ENCODE results near the gene PM20D2. TPM values are rescaled to one million over a fixed set of nuclear protein-coding genes. Genes with fewer than 3 reads are reported as not detected.

The PM20D2 gene
- total RNA-seq, 1 donor from 2014 or later, result 24.0 TPM

GRCh38 chr6:89197141-89197540 is 51.3 kb downstream of the PM20D2 start:
- no peaks in the 10 kb centered on the region for H3K27me3 ChIP-seq (ENCODE audit: control insufficient read depth in 3 of 3, insufficient read depth in 3 of 3, low read length in 3 of 3)
- no peak overlapping the region for H3K27ac ChIP-seq (ENCODE audit: low read depth, low read length)

GRCh38 chr6:89198235-89198634 is 52.4 kb downstream of the PM20D2 start:
- no peaks in the 10 kb centered on the region for H3K36me3 ChIP-seq (ENCODE audit: control insufficient read depth in 3 of 3, insufficient read depth in 3 of 3, low read length in 3 of 3)

More at GRCh38 chr6:89197141-89197540, 51.3 kb downstream of the PM20D2 start:
- Histone ChIP-seq H3K4me3 (ENCODE audit: low read length in 3 of 3) (no peak overlapping the region), H3K36me3 (ENCODE audit: control insufficient read depth in 3 of 3, insufficient read depth in 3 of 3, low read length in 3 of 3) (no peaks in the 10 kb centered on the region), H3K9ac (ENCODE audit: low read depth in 1 of 3, low read length in 3 of 3) (no peak overlapping the region), H3K9me3 (ENCODE audit: control insufficient read depth in 3 of 3, low read length in 3 of 3) (peaks cover 3 to 4% (median 4%) of the 10 kb centered on the region in 3 donors), H3K4me1 (ENCODE audit: control insufficient read depth in 3 of 3, insufficient read depth in 3 of 3, low read length in 3 of 3) (no peaks in the 10 kb centered on the region)

DNA sequence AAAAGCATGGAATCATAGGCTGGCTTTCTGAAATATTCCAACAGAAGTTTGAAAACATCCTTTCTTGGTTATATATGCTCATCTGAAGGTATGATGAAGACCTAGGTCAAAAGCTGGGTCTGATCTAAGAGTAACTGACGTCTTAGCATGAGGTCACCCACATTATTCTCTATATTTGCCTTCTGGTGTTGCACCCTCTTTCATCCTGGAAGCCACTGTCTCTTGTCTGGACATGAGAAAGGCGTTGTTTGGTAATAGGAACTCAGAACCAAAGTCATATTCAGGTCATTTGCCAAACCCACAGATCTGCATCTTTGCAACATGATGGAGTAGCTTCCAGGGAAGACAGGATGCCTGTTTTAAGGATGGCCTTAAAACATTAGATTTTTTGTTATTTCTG is 53.7 kb downstream of the PM20D2 start:
- H3K9me3 ChIP-seq (ENCODE audit: control insufficient read depth in 3 of 3, low read length in 3 of 3), result peaks cover 0 to 4% (median 0%) of the 10 kb centered on the region in 3 donors
- no peak overlapping the region for H3K9ac ChIP-seq (ENCODE audit: low read depth in 1 of 3, low read length in 3 of 3)
- no peak overlapping the region for H3K4me3 ChIP-seq (ENCODE audit: low read length in 3 of 3)
- no peak overlapping the region for H3K27ac ChIP-seq (ENCODE audit: low read depth, low read length)
- no peaks in the 10 kb centered on the region for H3K27me3 ChIP-seq (ENCODE audit: control insufficient read depth in 3 of 3, insufficient read depth in 3 of 3, low read length in 3 of 3)
- H3K4me1 ChIP-seq (ENCODE audit: control insufficient read depth in 3 of 3, insufficient read depth in 3 of 3, low read length in 3 of 3), result peaks cover 7 to 10% (median 7%) of the 10 kb centered on the region in 3 donors
- no peaks in the 10 kb centered on the region for H3K36me3 ChIP-seq (ENCODE audit: control insufficient read depth in 3 of 3, insufficient read depth in 3 of 3, low read length in 3 of 3)

More at GRCh38 chr6:89198235-89198634, 52.4 kb downstream of the PM20D2 start:
- Histone ChIP-seq H3K9ac (ENCODE audit: low read depth in 1 of 3, low read length in 3 of 3) (no peak overlapping the region), H3K4me1 (ENCODE audit: control insufficient read depth in 3 of 3, insufficient read depth in 3 of 3, low read length in 3 of 3) (no peaks in the 10 kb centered on the region), H3K4me3 (ENCODE audit: low read length in 3 of 3) (no peak overlapping the region), H3K27ac (ENCODE audit: low read depth, low read length) (no peak overlapping the region), H3K9me3 (ENCODE audit: control insufficient read depth in 3 of 3, low read length in 3 of 3) (peaks cover 3 to 4% (median 4%) of the 10 kb centered on the region in 3 donors), H3K27me3 (ENCODE audit: control insufficient read depth in 3 of 3, insufficient read depth in 3 of 3, low read length in 3 of 3) (no peaks in the 10 kb centered on the region)

DNA sequence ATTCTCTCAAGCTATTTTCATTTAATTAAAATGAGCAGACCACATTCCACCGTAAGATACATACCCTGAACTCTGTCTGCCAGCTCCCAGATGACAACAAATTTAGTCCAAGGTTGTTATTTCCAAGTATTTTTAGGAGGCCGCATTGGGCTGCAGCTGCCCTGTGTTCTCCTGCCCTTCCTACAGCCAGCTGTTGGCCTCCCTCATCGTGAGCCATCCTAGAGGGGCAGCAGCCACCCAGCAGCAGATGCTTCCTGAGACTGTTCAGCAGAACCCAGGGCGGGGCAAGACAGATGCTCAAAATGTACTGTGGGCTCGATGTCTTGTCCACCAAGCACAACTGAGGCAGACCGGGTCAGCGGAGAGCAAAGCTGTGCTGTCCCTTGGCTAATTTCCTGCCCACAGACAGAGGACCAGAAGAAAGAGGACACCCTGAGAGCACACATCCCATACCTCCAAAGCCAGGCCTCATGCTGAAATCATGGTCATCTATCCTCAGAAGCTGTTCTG is 54.9 kb downstream of the PM20D2 start:
- Histone ChIP-seq H3K27ac (ENCODE audit: low read depth, low read length) (no peak overlapping the region), H3K9me3 (ENCODE audit: control insufficient read depth in 3 of 3, low read length in 3 of 3) (peaks cover 0 to under 1% (median 0%) of the 10 kb centered on the region in 3 donors), H3K27me3 (ENCODE audit: control insufficient read depth in 3 of 3, insufficient read depth in 3 of 3, low read length in 3 of 3) (no peaks in the 10 kb centered on the region), H3K4me1 (ENCODE audit: control insufficient read depth in 3 of 3, insufficient read depth in 3 of 3, low read length in 3 of 3) (peaks cover 7 to 10% (median 7%) of the 10 kb centered on the region in 3 donors), H3K4me3 (ENCODE audit: low read length in 3 of 3) (no peak overlapping the region), H3K9ac (ENCODE audit: low read depth in 1 of 3, low read length in 3 of 3) (no peak overlapping the region), H3K36me3 (ENCODE audit: control insufficient read depth in 3 of 3, insufficient read depth in 3 of 3, low read length in 3 of 3) (no peaks in the 10 kb centered on the region)

- Histone ChIP-seq H3K9me3 (ENCODE audit: control insufficient read depth in 3 of 3, low read length in 3 of 3) (no peaks in the 10 kb centered on the region), H3K27me3 (ENCODE audit: control insufficient read depth in 3 of 3, insufficient read depth in 3 of 3, low read length in 3 of 3) (no peaks in the 10 kb centered on the region), H3K9ac (ENCODE audit: low read depth in 1 of 3, low read length in 3 of 3) (no peak overlapping the region), H3K4me1 (ENCODE audit: control insufficient read depth in 3 of 3, insufficient read depth in 3 of 3, low read length in 3 of 3) (peaks cover 7 to 10% (median 7%) of the 10 kb centered on the region in 3 donors), H3K4me3 (ENCODE audit: low read length in 3 of 3) (no peak overlapping the region), H3K36me3 (ENCODE audit: control insufficient read depth in 3 of 3, insufficient read depth in 3 of 3, low read length in 3 of 3) (no peaks in the 10 kb centered on the region), H3K27ac (ENCODE audit: low read depth, low read length) (peak overlapping the region; percentile 78)
Observed at GRCh38 chr6:89204096-89204495, 58.2 kb downstream of the PM20D2 start.

DNA sequence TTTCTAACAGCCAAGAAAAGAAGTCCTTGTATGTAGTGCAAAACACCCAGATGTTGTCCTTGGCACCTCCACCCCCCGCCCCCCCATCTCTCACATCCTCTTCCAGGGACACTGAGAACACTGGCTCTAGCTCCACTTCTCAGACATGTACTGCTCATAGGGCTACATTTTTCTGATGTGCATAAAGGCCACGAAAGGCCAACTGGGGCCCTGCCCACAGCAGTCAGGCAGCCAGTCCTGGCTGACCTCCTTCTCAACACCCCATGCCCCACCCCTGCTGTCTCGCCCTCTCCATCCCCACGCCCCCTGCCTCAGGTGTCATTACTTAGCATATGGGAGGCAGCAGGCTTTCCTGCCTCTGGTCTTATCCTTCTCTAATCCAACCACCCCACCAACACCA is 60.0 kb downstream of the PM20D2 start:
- no peak overlapping the region for H3K4me3 ChIP-seq (ENCODE audit: low read length in 3 of 3)
- peaks cover 7 to 10% (median 7%) of the 10 kb centered on the region in 3 donors for H3K4me1 ChIP-seq (ENCODE audit: control insufficient read depth in 3 of 3, insufficient read depth in 3 of 3, low read length in 3 of 3)
- H3K27ac ChIP-seq (ENCODE audit: low read depth, low read length), result no peak overlapping the region
- no peaks in the 10 kb centered on the region for H3K36me3 ChIP-seq (ENCODE audit: control insufficient read depth in 3 of 3, insufficient read depth in 3 of 3, low read length in 3 of 3)
- H3K9ac ChIP-seq (ENCODE audit: low read depth in 1 of 3, low read length in 3 of 3), result no peak overlapping the region
- H3K9me3 ChIP-seq (ENCODE audit: control insufficient read depth in 3 of 3, low read length in 3 of 3), result no peaks in the 10 kb centered on the region
- H3K27me3 ChIP-seq (ENCODE audit: control insufficient read depth in 3 of 3, insufficient read depth in 3 of 3, low read length in 3 of 3), result no peaks in the 10 kb centered on the region

- Histone ChIP-seq H3K27ac (ENCODE audit: low read depth, low read length) (no peak overlapping the region), H3K4me3 (ENCODE audit: low read length in 3 of 3) (no peak overlapping the region), H3K27me3 (ENCODE audit: control insufficient read depth in 3 of 3, insufficient read depth in 3 of 3, low read length in 3 of 3) (no peaks in the 10 kb centered on the region), H3K9ac (ENCODE audit: low read depth in 1 of 3, low read length in 3 of 3) (no peak overlapping the region), H3K9me3 (ENCODE audit: control insufficient read depth in 3 of 3, low read length in 3 of 3) (no peaks in the 10 kb centered on the region), H3K36me3 (ENCODE audit: control insufficient read depth in 3 of 3, insufficient read depth in 3 of 3, low read length in 3 of 3) (no peaks in the 10 kb centered on the region), H3K4me1 (ENCODE audit: control insufficient read depth in 3 of 3, insufficient read depth in 3 of 3, low read length in 3 of 3) (peaks cover 5 to 9% (median 5%) of the 10 kb centered on the region in 3 donors)
Observed at GRCh38 chr6:89208551-89208950, 62.7 kb downstream of the PM20D2 start.

DNA sequence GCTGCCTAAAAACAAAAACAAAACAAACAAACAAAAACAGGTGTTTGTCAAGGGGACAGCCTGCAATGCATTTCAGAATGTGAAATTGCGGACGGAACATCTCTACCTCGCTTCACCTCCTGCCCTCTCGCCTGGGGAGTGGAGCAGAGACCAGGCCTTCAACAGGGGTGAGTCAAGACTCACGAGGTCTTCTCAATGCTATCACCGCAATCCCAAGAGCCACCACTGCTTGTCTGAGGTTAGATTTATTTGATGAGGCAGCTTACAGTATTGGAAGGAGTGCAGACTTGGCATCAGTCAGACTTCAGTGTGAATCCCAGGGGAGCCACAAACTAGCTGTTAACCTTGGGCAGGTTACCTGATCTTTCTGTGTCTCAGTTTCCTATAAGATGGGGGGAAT is 63.6 kb downstream of the PM20D2 start:
- H3K9ac ChIP-seq (ENCODE audit: low read depth in 1 of 3, low read length in 3 of 3), result no peak overlapping the region
- H3K4me3 ChIP-seq (ENCODE audit: low read length in 3 of 3), result no peak overlapping the region
- H3K4me1 ChIP-seq (ENCODE audit: control insufficient read depth in 3 of 3, insufficient read depth in 3 of 3, low read length in 3 of 3), result peaks cover 0 to under 1% (median 0%) of the 10 kb centered on the region in 3 donors
- H3K27ac ChIP-seq (ENCODE audit: low read depth, low read length), result no peak overlapping the region
- no peaks in the 10 kb centered on the region for H3K9me3 ChIP-seq (ENCODE audit: control insufficient read depth in 3 of 3, low read length in 3 of 3)
- H3K27me3 ChIP-seq (ENCODE audit: control insufficient read depth in 3 of 3, insufficient read depth in 3 of 3, low read length in 3 of 3), result no peaks in the 10 kb centered on the region
- H3K36me3 ChIP-seq (ENCODE audit: control insufficient read depth in 3 of 3, insufficient read depth in 3 of 3, low read length in 3 of 3), result no peaks in the 10 kb centered on the region

- H3K9ac ChIP-seq (ENCODE audit: low read depth in 1 of 3, low read length in 3 of 3), result no peak overlapping the region
- H3K4me1 ChIP-seq (ENCODE audit: control insufficient read depth in 3 of 3, insufficient read depth in 3 of 3, low read length in 3 of 3), result no peaks in the 10 kb centered on the region
- H3K9me3 ChIP-seq (ENCODE audit: control insufficient read depth in 3 of 3, low read length in 3 of 3), result no peaks in the 10 kb centered on the region
- H3K4me3 ChIP-seq (ENCODE audit: low read length in 3 of 3), result no peak overlapping the region
- no peak overlapping the region for H3K27ac ChIP-seq (ENCODE audit: low read depth, low read length)
- H3K36me3 ChIP-seq (ENCODE audit: control insufficient read depth in 3 of 3, insufficient read depth in 3 of 3, low read length in 3 of 3), result no peaks in the 10 kb centered on the region
- no peaks in the 10 kb centered on the region for H3K27me3 ChIP-seq (ENCODE audit: control insufficient read depth in 3 of 3, insufficient read depth in 3 of 3, low read length in 3 of 3)
Observed at GRCh38 chr6:89212472-89212871, 66.6 kb downstream of the PM20D2 start.

DNA sequence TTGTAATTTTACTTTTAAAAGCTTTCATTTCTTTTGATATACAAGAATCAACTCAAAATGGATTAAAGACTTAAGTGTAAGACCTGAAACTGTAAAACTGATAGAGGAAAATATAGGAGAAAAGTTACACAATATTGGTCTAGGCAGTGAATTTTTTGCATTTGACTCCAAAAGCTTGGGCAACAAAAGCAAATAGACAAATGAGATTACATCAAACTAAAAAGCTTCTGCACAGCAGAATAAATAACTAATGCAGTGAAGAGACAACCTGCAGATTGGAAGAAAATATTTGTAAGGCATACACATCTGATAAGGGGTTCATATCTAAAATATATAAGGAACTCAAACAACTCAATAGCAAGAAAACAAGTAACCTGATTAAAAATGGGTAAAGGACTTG is 68.3 kb downstream of the PM20D2 start:
- no peak overlapping the region for H3K27ac ChIP-seq (ENCODE audit: low read depth, low read length)
- H3K9me3 ChIP-seq (ENCODE audit: control insufficient read depth in 3 of 3, low read length in 3 of 3), result no peaks in the 10 kb centered on the region
- no peak overlapping the region for H3K4me3 ChIP-seq (ENCODE audit: low read length in 3 of 3)
- no peak overlapping the region for H3K9ac ChIP-seq (ENCODE audit: low read depth in 1 of 3, low read length in 3 of 3)
- no peaks in the 10 kb centered on the region for H3K27me3 ChIP-seq (ENCODE audit: control insufficient read depth in 3 of 3, insufficient read depth in 3 of 3, low read length in 3 of 3)
- no peaks in the 10 kb centered on the region for H3K36me3 ChIP-seq (ENCODE audit: control insufficient read depth in 3 of 3, insufficient read depth in 3 of 3, low read length in 3 of 3)
- no peaks in the 10 kb centered on the region for H3K4me1 ChIP-seq (ENCODE audit: control insufficient read depth in 3 of 3, insufficient read depth in 3 of 3, low read length in 3 of 3)
